ENCODE results near the gene PDIA2.

PDIA2 gene, protein sequence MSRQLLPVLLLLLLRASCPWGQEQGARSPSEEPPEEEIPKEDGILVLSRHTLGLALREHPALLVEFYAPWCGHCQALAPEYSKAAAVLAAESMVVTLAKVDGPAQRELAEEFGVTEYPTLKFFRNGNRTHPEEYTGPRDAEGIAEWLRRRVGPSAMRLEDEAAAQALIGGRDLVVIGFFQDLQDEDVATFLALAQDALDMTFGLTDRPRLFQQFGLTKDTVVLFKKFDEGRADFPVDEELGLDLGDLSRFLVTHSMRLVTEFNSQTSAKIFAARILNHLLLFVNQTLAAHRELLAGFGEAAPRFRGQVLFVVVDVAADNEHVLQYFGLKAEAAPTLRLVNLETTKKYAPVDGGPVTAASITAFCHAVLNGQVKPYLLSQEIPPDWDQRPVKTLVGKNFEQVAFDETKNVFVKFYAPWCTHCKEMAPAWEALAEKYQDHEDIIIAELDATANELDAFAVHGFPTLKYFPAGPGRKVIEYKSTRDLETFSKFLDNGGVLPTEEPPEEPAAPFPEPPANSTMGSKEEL

DNA sequence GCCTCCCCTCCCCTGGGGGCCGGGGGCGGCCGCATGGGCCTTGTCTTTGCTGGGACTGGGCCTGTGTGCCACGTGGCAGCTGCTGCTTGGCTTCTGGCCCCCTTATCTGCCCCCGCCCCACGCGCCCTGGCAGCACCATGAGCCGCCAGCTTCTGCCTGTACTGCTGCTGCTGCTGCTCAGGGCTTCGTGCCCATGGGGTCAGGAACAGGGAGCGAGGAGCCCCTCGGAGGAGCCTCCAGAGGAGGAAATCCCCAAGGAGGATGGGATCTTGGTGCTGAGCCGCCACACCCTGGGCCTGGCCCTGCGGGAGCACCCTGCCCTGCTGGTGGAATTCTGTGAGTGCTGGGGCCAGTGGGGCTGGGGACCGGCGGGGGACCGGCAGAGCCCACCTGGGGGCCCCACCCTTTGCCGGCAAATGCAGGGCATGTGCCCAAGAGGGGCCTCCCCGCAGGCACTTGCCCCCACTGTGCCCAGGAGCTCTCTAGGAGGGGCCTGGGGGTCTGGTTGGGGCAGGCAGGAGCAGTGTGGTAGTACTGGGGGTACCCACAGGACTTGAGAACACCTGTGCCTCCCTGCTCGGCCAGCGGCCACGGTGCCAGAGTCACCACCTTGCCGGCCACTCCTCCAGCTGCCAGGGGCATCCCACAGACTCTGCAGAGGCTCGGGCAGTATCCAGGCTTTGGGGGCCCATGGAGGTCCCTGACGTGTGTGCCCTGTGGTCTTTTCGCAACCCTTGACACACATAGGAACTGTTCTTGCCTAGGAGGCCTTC lies at the start of gene PDIA2:
PDIA2 (plus strand) TSS at position 132 of the 773 bp plus-strand sequence; CDS start at position 138, 6 bp downstream.
- in situ Hi-C loops (cut with HindIII; ENCODE audit: low sequenced_read_pairs), result no loop called here
- H3K4me3 ChIP-seq (ENCODE audit: low read depth, low read length), result no peak within 1 kb of the TSS
- no peak for DNase-seq (ENCODE audit: low read depth)
- TF ChIP-seq, protein P1, sequence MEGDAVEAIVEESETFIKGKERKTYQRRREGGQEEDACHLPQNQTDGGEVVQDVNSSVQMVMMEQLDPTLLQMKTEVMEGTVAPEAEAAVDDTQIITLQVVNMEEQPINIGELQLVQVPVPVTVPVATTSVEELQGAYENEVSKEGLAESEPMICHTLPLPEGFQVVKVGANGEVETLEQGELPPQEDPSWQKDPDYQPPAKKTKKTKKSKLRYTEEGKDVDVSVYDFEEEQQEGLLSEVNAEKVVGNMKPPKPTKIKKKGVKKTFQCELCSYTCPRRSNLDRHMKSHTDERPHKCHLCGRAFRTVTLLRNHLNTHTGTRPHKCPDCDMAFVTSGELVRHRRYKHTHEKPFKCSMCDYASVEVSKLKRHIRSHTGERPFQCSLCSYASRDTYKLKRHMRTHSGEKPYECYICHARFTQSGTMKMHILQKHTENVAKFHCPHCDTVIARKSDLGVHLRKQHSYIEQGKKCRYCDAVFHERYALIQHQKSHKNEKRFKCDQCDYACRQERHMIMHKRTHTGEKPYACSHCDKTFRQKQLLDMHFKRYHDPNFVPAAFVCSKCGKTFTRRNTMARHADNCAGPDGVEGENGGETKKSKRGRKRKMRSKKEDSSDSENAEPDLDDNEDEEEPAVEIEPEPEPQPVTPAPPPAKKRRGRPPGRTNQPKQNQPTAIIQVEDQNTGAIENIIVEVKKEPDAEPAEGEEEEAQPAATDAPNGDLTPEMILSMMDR (IDR thresholded peaks at IDR 0.05; ENCODE audit: low read depth, low read length, missing control alignments), result no peak

DNA sequence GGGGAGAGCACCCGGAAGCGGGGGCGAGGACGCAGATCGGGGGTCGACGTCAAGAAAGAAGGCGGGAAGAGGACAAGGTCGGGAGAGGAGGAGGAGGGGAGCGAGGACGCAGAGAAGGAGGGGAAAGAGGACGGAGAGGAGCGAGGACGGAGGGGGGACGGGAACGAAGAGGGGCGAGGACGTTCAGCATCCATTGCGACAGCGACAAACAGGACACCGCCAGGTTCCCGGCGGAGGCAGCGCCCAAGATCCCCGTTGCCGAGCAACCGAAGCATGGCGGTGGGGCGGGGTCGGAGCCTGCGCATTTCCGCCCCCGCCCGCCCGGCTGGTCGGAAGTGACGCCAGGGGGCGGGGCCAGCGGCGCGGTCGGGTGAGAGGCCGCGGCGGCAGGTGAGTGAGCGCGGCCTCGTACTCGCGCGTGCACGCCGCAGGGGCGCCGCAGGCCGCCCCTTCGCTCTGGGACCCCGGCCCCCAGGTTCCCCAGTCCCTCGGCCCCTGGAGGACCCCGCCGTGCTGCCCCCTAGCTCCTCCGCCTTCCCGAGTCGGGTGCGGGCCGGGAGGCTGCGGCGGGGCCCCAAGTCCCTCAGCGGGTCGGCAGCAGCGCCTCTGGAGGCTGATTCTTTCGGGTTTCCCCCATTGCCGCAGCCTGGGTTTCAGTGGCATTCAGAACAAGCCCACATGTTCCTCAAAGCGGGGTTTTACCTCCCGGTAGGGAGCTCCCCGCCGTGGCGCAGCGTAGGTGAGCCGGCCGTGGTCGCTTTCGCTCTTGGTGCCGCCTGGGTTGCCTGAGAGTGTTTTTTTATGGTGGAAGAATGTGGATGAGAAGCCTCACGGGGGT lies 48.3 kb upstream of the PDIA2 start, which contains the start of gene FAM234A:
FAM234A (plus strand) TSS at position 354 of the 838 bp plus-strand sequence. CDS start 19,593 bp downstream, outside the sequence.
- TF ChIP-seq, protein P1 (IDR thresholded peaks at IDR 0.05; ENCODE audit: low read depth, low read length, missing control alignments), result peak; percentile 49
- peak within 1 kb of the TSS; percentile 77 for H3K4me3 ChIP-seq (ENCODE audit: low read depth, low read length)
- in situ Hi-C loops (cut with HindIII; ENCODE audit: low sequenced_read_pairs), result no loop called here
- peak; percentile 58 for DNase-seq (ENCODE audit: low read depth)

DNA sequence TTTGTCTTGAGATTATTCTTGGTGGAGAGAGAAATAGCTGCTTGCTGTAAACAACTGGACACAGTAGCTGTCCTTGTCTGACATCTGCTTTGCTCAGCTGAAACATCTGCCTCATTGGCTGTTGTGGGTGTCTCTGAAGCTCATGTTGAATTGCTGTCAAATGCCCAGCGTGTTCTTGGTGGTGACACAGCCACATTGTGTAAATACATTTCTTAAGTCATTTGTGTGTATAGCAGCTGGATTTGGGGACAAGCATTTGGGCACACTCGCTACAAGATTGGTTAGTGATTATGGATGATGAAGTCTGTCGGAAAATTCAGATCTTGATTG lies 43.1 kb upstream of the PDIA2 start:
- TF ChIP-seq, protein P1 (IDR thresholded peaks at IDR 0.05; ENCODE audit: low read depth, low read length, missing control alignments), result no peak
- DNase-seq (ENCODE audit: low read depth), result no peak
- in situ Hi-C loops (cut with HindIII; ENCODE audit: low sequenced_read_pairs), result no loop called here
- H3K4me3 ChIP-seq (ENCODE audit: low read depth, low read length), result no peak overlapping the region

DNA sequence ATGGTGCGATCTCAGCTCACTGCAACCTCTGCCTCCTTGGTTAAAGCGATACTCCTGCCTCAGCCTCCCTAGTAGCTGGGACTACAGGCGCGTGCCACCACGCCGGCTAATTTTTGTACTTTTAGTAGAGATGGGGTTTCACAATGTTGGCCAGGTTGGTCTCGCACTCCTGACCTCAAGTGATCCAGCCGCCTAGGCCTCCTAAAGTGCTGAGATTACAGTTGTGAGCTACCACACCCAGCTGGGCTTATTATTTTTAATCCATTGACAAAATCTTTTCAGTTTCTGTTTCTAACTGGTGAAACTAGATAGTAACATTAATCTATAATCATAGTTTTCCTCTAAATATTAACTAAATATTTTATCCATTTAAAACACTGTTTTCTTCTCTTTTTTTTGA lies 42.4 kb upstream of the PDIA2 start:
- in situ Hi-C loops (cut with HindIII; ENCODE audit: low sequenced_read_pairs), result no loop called here
- H3K4me3 ChIP-seq (ENCODE audit: low read depth, low read length), result no peak overlapping the region
- DNase-seq (ENCODE audit: low read depth), result no peak
- TF ChIP-seq, protein P1 (IDR thresholded peaks at IDR 0.05; ENCODE audit: low read depth, low read length, missing control alignments), result no peak

DNA sequence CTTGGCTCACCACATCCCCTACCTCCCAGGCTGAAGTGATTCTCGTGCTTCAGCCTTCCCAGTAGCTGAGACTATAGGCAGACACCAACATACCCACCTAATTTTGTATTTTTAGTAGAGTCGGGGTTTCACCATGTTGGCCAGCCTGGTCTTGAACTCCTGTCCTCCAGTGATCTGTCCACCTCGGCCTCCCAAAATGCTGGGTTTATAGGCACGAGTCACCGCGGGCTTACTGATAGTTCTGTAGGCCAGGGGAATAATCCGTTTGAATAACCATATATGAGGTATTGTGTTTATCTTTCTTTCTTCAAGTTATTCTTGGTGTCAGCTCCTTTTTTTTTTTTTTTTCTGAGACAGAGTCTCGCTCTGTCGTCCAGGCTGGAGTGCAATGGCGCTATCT lies 40.7 kb upstream of the PDIA2 start:
- TF ChIP-seq, protein P1 (IDR thresholded peaks at IDR 0.05; ENCODE audit: low read depth, low read length, missing control alignments), result no peak
- no peak overlapping the region for H3K4me3 ChIP-seq (ENCODE audit: low read depth, low read length)
- in situ Hi-C loops (cut with HindIII; ENCODE audit: low sequenced_read_pairs), result no loop called here
- no peak for DNase-seq (ENCODE audit: low read depth)

DNA sequence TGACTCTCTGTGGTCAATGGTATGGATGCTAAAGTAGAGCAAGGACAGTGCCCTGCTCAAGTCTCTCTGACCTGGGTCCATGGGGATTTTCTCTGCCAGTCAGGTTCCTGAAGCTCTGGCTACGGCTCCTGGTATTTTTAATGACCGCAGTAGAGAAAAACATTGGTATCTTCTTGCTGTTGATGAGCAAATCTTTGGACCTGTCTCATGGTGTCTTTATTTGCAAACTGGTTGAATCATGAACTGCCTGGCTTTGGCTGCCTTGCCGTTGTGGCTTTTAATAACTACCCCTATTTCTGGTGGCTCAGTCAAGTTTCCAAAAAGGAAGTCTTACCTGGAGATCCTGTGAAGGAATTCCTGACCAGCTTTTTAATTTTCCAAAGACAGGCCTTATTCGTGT lies 39.6 kb upstream of the PDIA2 start:
- in situ Hi-C loops (cut with HindIII; ENCODE audit: low sequenced_read_pairs), result no loop called here
- no peak for DNase-seq (ENCODE audit: low read depth)

More for the DNA sequence above, 39.6 kb upstream of the PDIA2 start:
- TF ChIP-seq, protein P1 (IDR thresholded peaks at IDR 0.05; ENCODE audit: low read depth, low read length, missing control alignments), result no peak
- no peak overlapping the region for H3K4me3 ChIP-seq (ENCODE audit: low read depth, low read length)
